Measurements from ENCODE around the gene PRDM16. TPM values are rescaled to one million over a fixed set of nuclear protein-coding genes. Genes with fewer than 3 reads are reported as not detected.

Gene PRDM16
- total RNA-seq, 1 experiment from 2014 or later, result 22.3 TPM

DNA sequence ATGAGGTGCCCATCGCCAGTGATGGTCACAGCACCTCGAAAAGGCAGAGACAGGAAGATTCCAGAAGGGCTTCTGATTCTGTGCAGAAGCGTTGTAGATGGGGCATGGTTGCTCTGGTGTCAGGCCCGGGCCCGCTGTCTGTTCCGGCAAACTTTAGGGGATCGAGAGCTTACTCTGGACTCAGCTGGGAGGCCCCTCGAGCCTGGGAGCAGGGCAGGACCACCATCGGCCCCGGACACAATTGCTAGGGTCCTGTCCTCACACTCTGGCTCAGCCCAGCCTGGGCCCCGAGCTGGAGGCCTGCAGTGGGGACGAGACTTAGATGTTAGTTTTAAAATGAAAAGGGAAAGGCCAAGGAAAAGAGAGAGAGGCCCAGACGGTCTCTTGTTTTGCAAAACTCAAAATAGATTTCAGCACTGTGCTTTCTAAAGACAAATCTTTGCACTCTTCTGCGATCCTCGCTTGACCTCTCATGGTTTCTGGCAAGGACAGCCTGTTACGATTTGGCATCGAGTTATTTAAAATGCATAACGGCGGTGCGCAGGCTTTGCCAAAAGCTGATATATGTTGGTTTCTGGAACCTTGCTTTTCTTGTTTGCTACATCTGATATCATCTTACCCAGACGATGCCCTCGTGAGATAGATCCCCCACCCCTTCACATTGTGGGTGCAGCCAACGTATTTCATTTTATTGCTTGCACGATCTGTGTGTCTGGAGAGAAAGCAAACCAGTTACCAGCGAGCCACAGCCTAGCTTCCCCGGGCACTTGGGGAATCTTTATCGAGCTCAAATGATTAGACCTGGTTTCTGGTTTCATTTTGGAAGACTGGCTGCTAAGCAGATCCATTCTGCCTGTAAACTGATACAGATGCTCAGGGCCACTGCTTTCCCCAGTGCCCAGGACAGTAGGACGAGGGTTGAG lies 58.0 kb downstream of the PRDM16 start:
- ChIA-PET CTCF (no interaction called here), POLR2A (no interaction called here)
- DNase-seq (ENCODE audit: low read depth, low spot score) (no peak), ATAC-seq (no peak)
- H3K9me3 ChIP-seq (ENCODE audit: control insufficient read depth, insufficient read depth, low read depth, low read length), result no peaks in the 10 kb centered on the region
- BruUV-seq (replicated peaks), result no TSS peak
- intact Hi-C loops (cut with micrococcal nuclease; ENCODE audit: unreplicated experiment) (no loop called here), in situ Hi-C loops (cut with HindIII; ENCODE audit: low pct_unique_long_range_greater_than_20kb, low sequenced_read_pairs) (no loop called here)
- H3K27ac ChIP-seq (ENCODE audit: low read length), result no peak overlapping the region
- H3K4me1 ChIP-seq (ENCODE audit: control insufficient read depth, insufficient read depth, low read length), result peaks cover 14% of the 10 kb centered on the region
- no peaks in the 10 kb centered on the region for H3K36me3 ChIP-seq (ENCODE audit: control insufficient read depth, insufficient read depth, low read length)
- H3K27me3 ChIP-seq (ENCODE audit: control insufficient read depth, insufficient read depth, low read length), result no peaks in the 10 kb centered on the region
- no peak overlapping the region for H3K4me3 ChIP-seq (ENCODE audit: low read depth in 2 of 2, low read length in 2 of 2)
- TF ChIP-seq, protein P1, sequence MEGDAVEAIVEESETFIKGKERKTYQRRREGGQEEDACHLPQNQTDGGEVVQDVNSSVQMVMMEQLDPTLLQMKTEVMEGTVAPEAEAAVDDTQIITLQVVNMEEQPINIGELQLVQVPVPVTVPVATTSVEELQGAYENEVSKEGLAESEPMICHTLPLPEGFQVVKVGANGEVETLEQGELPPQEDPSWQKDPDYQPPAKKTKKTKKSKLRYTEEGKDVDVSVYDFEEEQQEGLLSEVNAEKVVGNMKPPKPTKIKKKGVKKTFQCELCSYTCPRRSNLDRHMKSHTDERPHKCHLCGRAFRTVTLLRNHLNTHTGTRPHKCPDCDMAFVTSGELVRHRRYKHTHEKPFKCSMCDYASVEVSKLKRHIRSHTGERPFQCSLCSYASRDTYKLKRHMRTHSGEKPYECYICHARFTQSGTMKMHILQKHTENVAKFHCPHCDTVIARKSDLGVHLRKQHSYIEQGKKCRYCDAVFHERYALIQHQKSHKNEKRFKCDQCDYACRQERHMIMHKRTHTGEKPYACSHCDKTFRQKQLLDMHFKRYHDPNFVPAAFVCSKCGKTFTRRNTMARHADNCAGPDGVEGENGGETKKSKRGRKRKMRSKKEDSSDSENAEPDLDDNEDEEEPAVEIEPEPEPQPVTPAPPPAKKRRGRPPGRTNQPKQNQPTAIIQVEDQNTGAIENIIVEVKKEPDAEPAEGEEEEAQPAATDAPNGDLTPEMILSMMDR (IDR thresholded peaks at IDR 0.05), result no peak
- TF ChIP-seq SIN3A (IDR thresholded peaks at IDR 0.05; ENCODE audit: borderline replicate concordance, insufficient read depth, low read depth, low read length) (no peak), REST (IDR thresholded peaks at IDR 0.05; ENCODE audit: insufficient read depth in 1 of 2, low read depth in 2 of 2, low read length in 1 of 2) (no peak), TCF7L2 (IDR thresholded peaks at IDR 0.05; ENCODE audit: low read depth, low read length) (no peak), POLR2AphosphoS5 (IDR thresholded peaks at IDR 0.05; ENCODE audit: low read depth, low read length) (no peak)

- no peaks in the 10 kb centered on the region for H3K36me3 ChIP-seq (ENCODE audit: control insufficient read depth, insufficient read depth, low read length)
- no peaks in the 10 kb centered on the region for H3K9me3 ChIP-seq (ENCODE audit: control insufficient read depth, insufficient read depth, low read depth, low read length)
- H3K27ac ChIP-seq (ENCODE audit: low read length), result no peak overlapping the region
- BruUV-seq (replicated peaks), result no TSS peak
- H3K27me3 ChIP-seq (ENCODE audit: control insufficient read depth, insufficient read depth, low read length), result no peaks in the 10 kb centered on the region
- ChIA-PET CTCF (no interaction called here), POLR2A (no interaction called here)
- intact Hi-C loops (cut with micrococcal nuclease; ENCODE audit: unreplicated experiment) (no loop called here), in situ Hi-C loops (cut with HindIII; ENCODE audit: low pct_unique_long_range_greater_than_20kb, low sequenced_read_pairs) (no loop called here)
- H3K4me3 ChIP-seq (ENCODE audit: low read depth in 2 of 2, low read length in 2 of 2), result no peak overlapping the region
- peaks cover 14% of the 10 kb centered on the region for H3K4me1 ChIP-seq (ENCODE audit: control insufficient read depth, insufficient read depth, low read length)
- no peak for TF ChIP-seq TCF7L2 (IDR thresholded peaks at IDR 0.05; ENCODE audit: low read depth, low read length)
- TF ChIP-seq POLR2AphosphoS5 (IDR thresholded peaks at IDR 0.05; ENCODE audit: low read depth, low read length), result no peak
- TF ChIP-seq, protein P1 (IDR thresholded peaks at IDR 0.05), result no peak
- TF ChIP-seq SIN3A (IDR thresholded peaks at IDR 0.05; ENCODE audit: borderline replicate concordance, insufficient read depth, low read depth, low read length), result no peak
- no peak for TF ChIP-seq REST (IDR thresholded peaks at IDR 0.05; ENCODE audit: insufficient read depth in 1 of 2, low read depth in 2 of 2, low read length in 1 of 2)
- no peak for ATAC-seq
- no peak for DNase-seq (ENCODE audit: low read depth, low spot score)
Measured at GRCh38 chr1:3127738-3128137, 58.7 kb downstream of the PRDM16 start.
